A549 (cell line): ENCODE results near the gene KCNG1. TPM values are rescaled to one million over a fixed set of nuclear protein-coding genes. Genes with fewer than 3 reads are reported as not detected.

ENCODE experiments used
- ATAC-seq, 2 experiments: fragments of 200-7000 bp in 1 of 2; fragments of >200 bp in 1 of 2; cut with Nextera tagmentation in 1 of 2; cut with Tn5 transposase in 1 of 2; 3 replicates each; pipeline versions ENCODE4 v1.8.0 to v1.9.1; 2018 to 2020; ENCODE audit warnings: mild to moderate bottlenecking in 1 of 2, moderate library complexity in 1 of 2
- CTCF ChIA-PET: fragments of 300-600 bp; sonication (Branson Sonifier 250); formaldehyde crosslinking; extraction: SDS; loops from one replicate; lab custom pipeline; 2021; ENCODE audit warnings: antibody characterized with exemption, inconsistent platforms; lab: Yijun Ruan, JAX
- POLR2A ChIA-PET: fragments of 350-600 bp; formaldehyde crosslinking; extraction: SDS; loops from one replicate; lab custom pipeline; 2021; ENCODE audit warnings: antibody characterized with exemption, inconsistent platforms; lab: Yijun Ruan, JAX
- DNase-seq, 2 experiments: peaks; one replicate each; pipeline versions ENCODE4 v3.0.0 to v3.0.0-alpha.2; 2011 to 2016; ENCODE audit warnings: low read depth in 1 of 2, low spot score in 1 of 2
- FAIRE-seq: peaks from 2 replicates; lab custom pipeline; 2011; peaks lifted over from hg19 to GRCh38; lab: Jason Lieb, UNC
- H3K27ac ChIP-seq, 2 experiments: fragments of >200 bp; sonication (Bioruptor Twin); formaldehyde crosslinking; 3 replicates each; pipeline ENCODE4 v1.5.1; 2016 to 2017
- H3K4me1 ChIP-seq: fragments of >200 bp; sonication (Bioruptor Twin); formaldehyde crosslinking; 3 replicates; pipeline ENCODE4 v1.6.1; 2016
- H3K4me2 ChIP-seq: fragments of >200 bp; sonication (Bioruptor Twin); formaldehyde crosslinking; 3 replicates; pipeline ENCODE4 v1.6.1; 2016
- H3K4me3 ChIP-seq: fragments of >200 bp; sonication (Bioruptor Twin); formaldehyde crosslinking; 3 replicates; pipeline ENCODE4 v1.5.1; 2016
- H3K9me3 ChIP-seq: fragments of >200 bp; sonication (Bioruptor Twin); formaldehyde crosslinking; 3 replicates; pipeline ENCODE4 v1.6.1; 2016
- CHD2 ChIP-seq: fragments of 150-350 bp; IDR thresholded peaks from 2 replicates; pipeline ENCODE4 v1.6.1; 2014; ENCODE audit warnings: low read length; ENCODE audit not compliant: partially characterized antibody
- EHF ChIP-seq: fragments of 250-450 bp; sonication (Bioruptor Pico); IDR thresholded peaks from 2 replicates; pipeline ENCODE4 v1.5.0; 2020; ENCODE audit warnings: mild to moderate bottlenecking
- ELK1 ChIP-seq: fragments of 150-350 bp; IDR thresholded peaks from 2 replicates; pipeline ENCODE4 v1.6.1; 2014; ENCODE audit warnings: low read depth, mild to moderate bottlenecking, low read length
- EP300 ChIP-seq, 2 experiments: fragments of >200 bp; sonication (Bioruptor Twin); formaldehyde crosslinking; IDR thresholded peaks; 2 replicates in 1 of 2; 3 replicates in 1 of 2; pipeline ENCODE4 v1.6.1; 2016 to 2017
- FOSL2 ChIP-seq, 2 experiments: fragments of 450-650 bp in 1 of 2; fragments of >200 bp in 1 of 2; sonication (Bioruptor Twin) in 1 of 2; formaldehyde crosslinking; IDR thresholded peaks; 2 replicates each; pipeline versions ENCODE4 v1.5.0 to v1.6.1; 2016 to 2020; ENCODE audit warnings: mild to moderate bottlenecking in 1 of 2, moderate library complexity in 1 of 2
- HOXA7 ChIP-seq: fragments of 250-450 bp; sonication (Bioruptor Pico); IDR thresholded peaks from 2 replicates; pipeline ENCODE4 v1.5.0; 2020; ENCODE audit warnings: mild to moderate bottlenecking, moderate library complexity
- JUN ChIP-seq, 2 experiments: fragments of >200 bp; sonication (Bioruptor Twin); formaldehyde crosslinking; IDR thresholded peaks; 2 replicates in 1 of 2; 3 replicates in 1 of 2; pipeline ENCODE4 v1.6.1; 2016 to 2017
- JUNB ChIP-seq: fragments of >200 bp; sonication (Bioruptor Twin); formaldehyde crosslinking; IDR thresholded peaks from 2 replicates; pipeline ENCODE4 v1.6.1; 2016
- KDM5A ChIP-seq: fragments of 200-600 bp; sonication (generic); IDR thresholded peaks from 2 replicates; pipeline ENCODE4 v1.6.1; 2016; ENCODE audit warnings: antibody characterized with exemption, mild to moderate bottlenecking
- MAFK ChIP-seq: fragments of 450-650 bp; IDR thresholded peaks from 2 replicates; pipeline ENCODE4 v1.6.1; 2014; ENCODE audit not compliant: partially characterized antibody
- NPAS2 ChIP-seq: fragments of 250-450 bp; sonication (Bioruptor Pico); IDR thresholded peaks from 2 replicates; pipeline ENCODE4 v1.8.0; 2022; ENCODE audit warnings: mild to moderate bottlenecking, moderate library complexity, borderline replicate concordance
- PHF8 ChIP-seq: fragments of 200-600 bp; sonication (generic); IDR thresholded peaks from 2 replicates; pipeline ENCODE4 v1.6.1; 2016; ENCODE audit warnings: low read depth, mild to moderate bottlenecking, antibody characterized with exemption, moderate library complexity, borderline replicate concordance
- POLR2AphosphoS2 ChIP-seq: conservative IDR thresholded peaks from 2 replicates; pipeline ENCODE4 v1.6.1; 2012; ENCODE audit warnings: low read length, improper control_type of control experiment, inconsistent platforms
- RAD21 ChIP-seq, 2 experiments: fragments of >200 bp in 1 of 2; sonication (Bioruptor Twin) in 1 of 2; formaldehyde crosslinking in 1 of 2; IDR thresholded peaks in 1 of 2; conservative IDR thresholded peaks in 1 of 2; 2 replicates in 1 of 2; 3 replicates in 1 of 2; pipeline ENCODE4 v1.6.1; 2012 to 2018; ENCODE audit warnings: inconsistent platforms in 1 of 2
- RFX5 ChIP-seq: fragments of 450-650 bp; IDR thresholded peaks from 2 replicates; pipeline ENCODE4 v1.7.1; 2014; ENCODE audit warnings: antibody characterized with exemption, mild to moderate bottlenecking, moderate library complexity
- SMC3 ChIP-seq: fragments of >200 bp; sonication (Bioruptor Twin); formaldehyde crosslinking; IDR thresholded peaks from 3 replicates; pipeline ENCODE4 v1.6.1; 2018; ENCODE audit warnings: inconsistent platforms
- SREBF2 ChIP-seq: fragments of 450-650 bp; IDR thresholded peaks from 2 replicates; pipeline ENCODE4 v1.6.1; 2014; ENCODE audit warnings: mild to moderate bottlenecking, moderate library complexity
- TP53 ChIP-seq: fragments of 250-450 bp; sonication (Bioruptor Pico); IDR thresholded peaks from 2 replicates; pipeline ENCODE4 v1.5.0; 2021; ENCODE audit warnings: mild to moderate bottlenecking, moderate library complexity
- ZC3H11A ChIP-seq: fragments of 450-650 bp; IDR thresholded peaks from 2 replicates; pipeline ENCODE4 v1.6.1; 2014; ENCODE audit warnings: antibody characterized with exemption, mild to moderate bottlenecking
- ZFP36 ChIP-seq: fragments of 450-650 bp; IDR thresholded peaks from 2 replicates; pipeline ENCODE4 v1.6.1; 2014; ENCODE audit warnings: borderline replicate concordance; ENCODE audit not compliant: partially characterized antibody
- WGBS: methylation state at CpG from one replicate; pipeline ENCODE4 v1.1.6; 2017; ENCODE audit errors: missing lambda C conversion rate; 5-methylcytosine and 5-hydroxymethylcytosine counted together
- polyA plus RNA-seq, 4 experiments: library from polyadenylated mRNA; depleted of rRNA in 3 of 4; stranded (reverse); fragments of >200 nt; fragmentation: RNase III in 1 of 4; extraction: RNeasy Plus Mini Kit Qiagen cat#74134 plus additional on column Dnase treatment in 1 of 4; gene quantifications; 2 replicates in 3 of 4; 3 replicates in 1 of 4; pipeline ENCODE4 v1.2.3, GENCODE V29; 2011 to 2017
- TF ChIP-seq, protein P1 (sequence below): IDR thresholded peaks from 2 replicates; pipeline ENCODE4 v1.6.1; 2012
- TF ChIP-seq, protein P2 (sequence below): fragments of >200 bp; sonication (Bioruptor Twin); formaldehyde crosslinking; IDR thresholded peaks from 3 replicates; pipeline ENCODE4 v1.5.1; 2016
- TF ChIP-seq, protein P3 (sequence below): fragments of 200-600 bp; sonication (generic); IDR thresholded peaks from 2 replicates; pipeline ENCODE4 v1.6.1; 2016; ENCODE audit warnings: antibody characterized with exemption, mild to moderate bottlenecking, moderate library complexity
- TF ChIP-seq, protein P4 (sequence below): IDR thresholded peaks from 2 replicates; pipeline ENCODE4 v1.6.1; 2012

KCNG1 gene
- polyA plus RNA-seq, 2 of the 4 experiments (the other 2 are of a cell fraction) = 8.5 to 12.3 TPM

GRCh38 chr20:50980851-50981713 is 41.8 kb downstream of the KCNG1 start:
- Histone ChIP-seq H3K4me1 (peaks cover 41% of the 10 kb centered on the region), H3K9me3 (no peaks in the 10 kb centered on the region), H3K4me2 (peak overlapping the region; percentile 48), H3K4me3 (no peak overlapping the region), H3K27ac (peak overlapping the region; percentile 64 to 83)
- TF ChIP-seq EHF (no peak), MAFK (peak; percentile 100), RFX5 (0 out of 2 replicates have a peak, but pooled peaks have one; percentile 44), SREBF2 (no peak), JUN (IDR thresholded peaks at IDR 0.05) (0 out of 5 replicates have a peak, but pooled peaks of 1 of the 2 experiments have one; percentile 4), ELK1 (no peak), PHF8 (no peak), JUNB (no peak), SMC3 (peak; percentile 58), HOXA7 (CRISPR knock-in tag) (no peak), ZFP36 (no peak), RAD21 (conservative IDR thresholded peaks at IDR 0.05 in 1 of 2, IDR thresholded peaks at IDR 0.05 in 1 of 2) (peak; percentile 72 to 77), NPAS2 (CRISPR knock-in tag) (no peak)
- TF ChIP-seq, protein P1, sequence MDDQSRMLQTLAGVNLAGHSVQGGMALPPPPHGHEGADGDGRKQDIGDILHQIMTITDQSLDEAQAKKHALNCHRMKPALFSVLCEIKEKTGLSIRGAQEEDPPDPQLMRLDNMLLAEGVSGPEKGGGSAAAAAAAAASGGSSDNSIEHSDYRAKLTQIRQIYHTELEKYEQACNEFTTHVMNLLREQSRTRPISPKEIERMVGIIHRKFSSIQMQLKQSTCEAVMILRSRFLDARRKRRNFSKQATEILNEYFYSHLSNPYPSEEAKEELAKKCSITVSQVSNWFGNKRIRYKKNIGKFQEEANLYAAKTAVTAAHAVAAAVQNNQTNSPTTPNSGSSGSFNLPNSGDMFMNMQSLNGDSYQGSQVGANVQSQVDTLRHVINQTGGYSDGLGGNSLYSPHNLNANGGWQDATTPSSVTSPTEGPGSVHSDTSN = no peak
- TF ChIP-seq, protein P2, sequence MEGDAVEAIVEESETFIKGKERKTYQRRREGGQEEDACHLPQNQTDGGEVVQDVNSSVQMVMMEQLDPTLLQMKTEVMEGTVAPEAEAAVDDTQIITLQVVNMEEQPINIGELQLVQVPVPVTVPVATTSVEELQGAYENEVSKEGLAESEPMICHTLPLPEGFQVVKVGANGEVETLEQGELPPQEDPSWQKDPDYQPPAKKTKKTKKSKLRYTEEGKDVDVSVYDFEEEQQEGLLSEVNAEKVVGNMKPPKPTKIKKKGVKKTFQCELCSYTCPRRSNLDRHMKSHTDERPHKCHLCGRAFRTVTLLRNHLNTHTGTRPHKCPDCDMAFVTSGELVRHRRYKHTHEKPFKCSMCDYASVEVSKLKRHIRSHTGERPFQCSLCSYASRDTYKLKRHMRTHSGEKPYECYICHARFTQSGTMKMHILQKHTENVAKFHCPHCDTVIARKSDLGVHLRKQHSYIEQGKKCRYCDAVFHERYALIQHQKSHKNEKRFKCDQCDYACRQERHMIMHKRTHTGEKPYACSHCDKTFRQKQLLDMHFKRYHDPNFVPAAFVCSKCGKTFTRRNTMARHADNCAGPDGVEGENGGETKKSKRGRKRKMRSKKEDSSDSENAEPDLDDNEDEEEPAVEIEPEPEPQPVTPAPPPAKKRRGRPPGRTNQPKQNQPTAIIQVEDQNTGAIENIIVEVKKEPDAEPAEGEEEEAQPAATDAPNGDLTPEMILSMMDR = peak; percentile 85
- 64% methylated on average over 26 of the region's 26 CpGs for WGBS
- ChIA-PET CTCF (interaction anchor here (0.7 to 20.8 kb wide), 65 partner anchors 9 to 1169 kb away, joined by 3 to 565 read pairs (median 3); partner anchors contain the start of genes ADNP, BCAS4 and SALL4), POLR2A (interaction anchor here (0.6 to 0.9 kb wide), 4 partner anchors 22 to 337 kb away, joined by 3 to 4 read pairs (median 4); partner anchors contain the start of gene MOCS3)
- DNase-seq (peak; percentile 60 to 78), ATAC-seq (peak; percentile 47 to 73; a peak in 5 of 6 replicates), FAIRE-seq (no peak)

DNA sequence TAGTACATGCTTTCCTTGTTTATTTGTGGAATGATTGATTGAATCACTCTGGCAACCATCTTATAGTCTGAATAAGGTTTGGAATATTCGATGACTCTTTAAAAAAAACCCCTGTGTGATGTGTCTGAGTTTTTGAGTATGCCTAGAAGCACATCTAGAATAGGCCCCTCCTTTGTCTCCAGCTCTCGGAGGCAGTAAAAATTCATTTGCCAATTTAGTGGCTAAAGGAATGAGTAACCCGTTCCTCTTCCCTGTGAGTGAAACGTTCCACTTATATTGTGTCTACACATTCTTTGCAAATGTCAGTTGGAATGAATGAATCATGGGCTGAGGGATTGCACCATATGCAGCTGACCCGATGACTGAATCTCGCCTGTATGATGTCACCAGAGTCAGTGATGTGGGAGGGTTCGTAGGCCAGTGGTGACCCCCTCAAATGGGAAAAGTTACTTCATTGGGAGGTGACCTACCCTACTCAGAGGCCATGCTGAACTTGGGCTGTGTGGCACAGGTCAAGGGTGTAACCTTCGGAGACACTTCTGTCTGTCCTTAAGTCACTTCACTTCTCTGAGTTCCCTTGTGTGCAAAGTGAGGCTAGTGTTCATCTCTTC is 42.7 kb downstream of the KCNG1 start:
- FAIRE-seq (no peak), ATAC-seq (peak; percentile 78 to 79), DNase-seq (peak; percentile 82 to 88)
- peak overlapping the region; percentile 48 for H3K4me2 ChIP-seq
- peaks cover 41% of the 10 kb centered on the region for H3K4me1 ChIP-seq
- POLR2A ChIA-PET = interaction anchor here (0.9 to 1.0 kb wide), 2 partner anchors 22 to 49 kb away, joined by 5 read pairs; partner anchors contain the start of genes ADNP, DPM1 and MOCS3
- WGBS = 9% methylated on average over 8 of the region's 8 CpGs
- peak overlapping the region; percentile 64 to 83 for H3K27ac ChIP-seq
- no peaks in the 10 kb centered on the region for H3K9me3 ChIP-seq
- no peak overlapping the region for H3K4me3 ChIP-seq
- CTCF ChIA-PET = interaction anchor here (0.9 to 20.8 kb wide), 19 partner anchors 8 to 1103 kb away, joined by 3 to 565 read pairs (median 6); partner anchors contain the start of gene ADNP
- TF ChIP-seq FOSL2 (IDR thresholded peaks at IDR 0.05) (peak; percentile 81), FOSL2 (CRISPR knock-in tag; IDR thresholded peaks at IDR 0.05) (peak; percentile 98), ZC3H11A (no peak), TP53 (CRISPR knock-in tag) (no peak), MAFK (peak; percentile 61), KDM5A (no peak), EP300 (IDR thresholded peaks at IDR 0.05) (peak; percentile 40 to 62; a peak in 2 of 5 replicates), POLR2AphosphoS2 (no peak), ELK1 (no peak), CHD2 (no peak), SMC3 (no peak)
- TF ChIP-seq, protein P3, sequence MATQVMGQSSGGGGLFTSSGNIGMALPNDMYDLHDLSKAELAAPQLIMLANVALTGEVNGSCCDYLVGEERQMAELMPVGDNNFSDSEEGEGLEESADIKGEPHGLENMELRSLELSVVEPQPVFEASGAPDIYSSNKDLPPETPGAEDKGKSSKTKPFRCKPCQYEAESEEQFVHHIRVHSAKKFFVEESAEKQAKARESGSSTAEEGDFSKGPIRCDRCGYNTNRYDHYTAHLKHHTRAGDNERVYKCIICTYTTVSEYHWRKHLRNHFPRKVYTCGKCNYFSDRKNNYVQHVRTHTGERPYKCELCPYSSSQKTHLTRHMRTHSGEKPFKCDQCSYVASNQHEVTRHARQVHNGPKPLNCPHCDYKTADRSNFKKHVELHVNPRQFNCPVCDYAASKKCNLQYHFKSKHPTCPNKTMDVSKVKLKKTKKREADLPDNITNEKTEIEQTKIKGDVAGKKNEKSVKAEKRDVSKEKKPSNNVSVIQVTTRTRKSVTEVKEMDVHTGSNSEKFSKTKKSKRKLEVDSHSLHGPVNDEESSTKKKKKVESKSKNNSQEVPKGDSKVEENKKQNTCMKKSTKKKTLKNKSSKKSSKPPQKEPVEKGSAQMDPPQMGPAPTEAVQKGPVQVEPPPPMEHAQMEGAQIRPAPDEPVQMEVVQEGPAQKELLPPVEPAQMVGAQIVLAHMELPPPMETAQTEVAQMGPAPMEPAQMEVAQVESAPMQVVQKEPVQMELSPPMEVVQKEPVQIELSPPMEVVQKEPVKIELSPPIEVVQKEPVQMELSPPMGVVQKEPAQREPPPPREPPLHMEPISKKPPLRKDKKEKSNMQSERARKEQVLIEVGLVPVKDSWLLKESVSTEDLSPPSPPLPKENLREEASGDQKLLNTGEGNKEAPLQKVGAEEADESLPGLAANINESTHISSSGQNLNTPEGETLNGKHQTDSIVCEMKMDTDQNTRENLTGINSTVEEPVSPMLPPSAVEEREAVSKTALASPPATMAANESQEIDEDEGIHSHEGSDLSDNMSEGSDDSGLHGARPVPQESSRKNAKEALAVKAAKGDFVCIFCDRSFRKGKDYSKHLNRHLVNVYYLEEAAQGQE = no peak
- TF ChIP-seq, protein P4, sequence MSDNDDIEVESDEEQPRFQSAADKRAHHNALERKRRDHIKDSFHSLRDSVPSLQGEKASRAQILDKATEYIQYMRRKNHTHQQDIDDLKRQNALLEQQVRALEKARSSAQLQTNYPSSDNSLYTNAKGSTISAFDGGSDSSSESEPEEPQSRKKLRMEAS = peak; percentile 40
